Fibroblast of lung (primary cell): ENCODE data around the gene UBE3A. TPM values are rescaled to one million over a fixed set of nuclear protein-coding genes. Genes with fewer than 3 reads are reported as not detected.

Experiments used
- DNase-seq, 2 donors: peaks; one replicate each; pipeline versions ENCODE4 v3.0.0 to v3.0.0-alpha.2; 2010; ENCODE audit warnings: low read depth in 2 of 2
- H2AFZ ChIP-seq: 2 replicates; pipeline ENCODE4 v1.5.1; 2012; ENCODE audit warnings: low read length, control low read depth, inconsistent platforms
- H3K27ac ChIP-seq: 2 replicates; pipeline ENCODE4 v1.5.1; 2011; ENCODE audit warnings: low read length, control low read depth; ENCODE audit not compliant: insufficient read depth
- H3K27me3 ChIP-seq: 2 replicates; pipeline ENCODE4 v1.5.1; 2011; ENCODE audit warnings: mild to moderate bottlenecking, low read length; ENCODE audit not compliant: control insufficient read depth, insufficient read depth
- H3K36me3 ChIP-seq: 2 replicates; pipeline ENCODE4 v1.5.1; 2011; ENCODE audit warnings: low read length; ENCODE audit not compliant: control insufficient read depth, insufficient read depth
- H3K4me1 ChIP-seq: 2 replicates; pipeline ENCODE4 v1.5.1; 2011; ENCODE audit warnings: low read length; ENCODE audit not compliant: control insufficient read depth, insufficient read depth; ENCODE audit errors: extremely low read depth
- H3K4me2 ChIP-seq: 2 replicates; pipeline ENCODE4 v1.5.1; 2011; ENCODE audit warnings: low read length, control low read depth; ENCODE audit not compliant: insufficient read depth; ENCODE audit errors: extremely low read depth
- H3K4me3 ChIP-seq, 4 experiments: fragments of 200-600 bp in 1 of 4; sonication (generic) in 1 of 4; replicated peaks in 1 of 4; 2 replicates each; pipeline ENCODE4 v1.5.1; 2011 to 2016; ENCODE audit warnings: low read length in 4 of 4, low read depth in 3 of 4, mild to moderate bottlenecking in 3 of 4, control low read depth in 2 of 4, inconsistent platforms in 1 of 4, mixed read lengths in 1 of 4; ENCODE audit not compliant: insufficient read depth in 1 of 4; ENCODE audit errors: control extremely low read depth in 1 of 4
- H3K79me2 ChIP-seq: 2 replicates; pipeline ENCODE4 v1.5.1; 2012; ENCODE audit warnings: mild to moderate bottlenecking, low read length, inconsistent platforms; ENCODE audit not compliant: control insufficient read depth, insufficient read depth
- H3K9ac ChIP-seq: 2 replicates; pipeline ENCODE4 v1.5.1; 2011; ENCODE audit warnings: mild to moderate bottlenecking, low read length, control low read depth; ENCODE audit not compliant: insufficient read depth
- H3K9me3 ChIP-seq: 2 replicates; pipeline ENCODE4 v1.5.1; 2012; ENCODE audit warnings: low read depth, low read length; ENCODE audit not compliant: control insufficient read depth, insufficient read depth
- H4K20me1 ChIP-seq: 2 replicates; pipeline ENCODE4 v1.5.1; 2011; ENCODE audit warnings: low read length; ENCODE audit not compliant: control insufficient read depth, insufficient read depth; ENCODE audit errors: extremely low read depth
- EZH2 ChIP-seq: IDR thresholded peaks from 2 replicates; pipeline ENCODE4 v1.5.1; 2012; ENCODE audit warnings: low read length, control low read depth, mild to moderate bottlenecking; ENCODE audit errors: missing control alignments
- polyA plus RNA-seq, 2 donors: library from polyadenylated mRNA; depleted of rRNA in 1 of 2; stranded (reverse) in 1 of 2; unstranded in 1 of 2; fragments of >200 nt; gene quantifications; 2 replicates each; pipeline ENCODE4 v1.2.1, GENCODE V29; 2011 to 2012; ENCODE audit warnings: missing spikeins in 1 of 2
- total RNA-seq: library from RNA; depleted of rRNA; stranded (reverse); fragments of >200 nt; gene quantifications from 2 replicates; pipeline ENCODE4 v1.2.1, GENCODE V29; 2014
- TF ChIP-seq, protein P1 (sequence below), 2 donors: IDR thresholded peaks in 1 of 2; conservative IDR thresholded peaks in 1 of 2; 1 replicate in 1 of 2; 2 replicates in 1 of 2; pipeline ENCODE4 v1.5.1; 2011 to 2012; ENCODE audit warnings: low read length in 2 of 2, control low read depth in 1 of 2, inconsistent platforms in 1 of 2, low read depth in 1 of 2, mild to moderate bottlenecking in 1 of 2

UBE3A gene
- total and polyA plus RNA-seq, 2 donors (not counting 1 experiment from before 2014, with no cell fraction given), result 37.2 to 71.5 TPM

DNA sequence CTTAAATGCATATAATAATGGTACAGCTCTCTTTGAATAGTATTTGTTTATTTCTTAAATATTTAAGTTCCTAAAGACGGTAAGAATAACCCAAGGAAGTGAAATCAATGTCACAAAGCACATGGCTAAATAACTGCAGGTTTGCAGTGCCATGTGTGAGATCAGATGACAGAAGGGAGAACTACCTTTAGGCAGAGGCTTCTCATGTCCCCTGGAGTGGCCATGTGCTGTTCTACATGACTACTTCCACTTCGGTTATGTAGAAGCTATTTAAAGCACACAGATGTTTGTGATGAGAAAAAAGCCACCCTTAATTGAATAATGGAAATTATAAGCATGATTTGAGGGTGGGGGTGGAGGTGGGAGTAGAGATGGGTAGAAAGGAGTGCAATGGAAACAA, 109.1 kb downstream of the UBE3A start:
- no peak overlapping the region for H3K27ac ChIP-seq
- H3K27me3 ChIP-seq, result no peaks in the 10 kb centered on the region
- no peaks in the 10 kb centered on the region for H3K4me1 ChIP-seq
- no peaks in the 10 kb centered on the region for H3K79me2 ChIP-seq
- TF ChIP-seq EZH2, result no peak
- TF ChIP-seq, protein P1, sequence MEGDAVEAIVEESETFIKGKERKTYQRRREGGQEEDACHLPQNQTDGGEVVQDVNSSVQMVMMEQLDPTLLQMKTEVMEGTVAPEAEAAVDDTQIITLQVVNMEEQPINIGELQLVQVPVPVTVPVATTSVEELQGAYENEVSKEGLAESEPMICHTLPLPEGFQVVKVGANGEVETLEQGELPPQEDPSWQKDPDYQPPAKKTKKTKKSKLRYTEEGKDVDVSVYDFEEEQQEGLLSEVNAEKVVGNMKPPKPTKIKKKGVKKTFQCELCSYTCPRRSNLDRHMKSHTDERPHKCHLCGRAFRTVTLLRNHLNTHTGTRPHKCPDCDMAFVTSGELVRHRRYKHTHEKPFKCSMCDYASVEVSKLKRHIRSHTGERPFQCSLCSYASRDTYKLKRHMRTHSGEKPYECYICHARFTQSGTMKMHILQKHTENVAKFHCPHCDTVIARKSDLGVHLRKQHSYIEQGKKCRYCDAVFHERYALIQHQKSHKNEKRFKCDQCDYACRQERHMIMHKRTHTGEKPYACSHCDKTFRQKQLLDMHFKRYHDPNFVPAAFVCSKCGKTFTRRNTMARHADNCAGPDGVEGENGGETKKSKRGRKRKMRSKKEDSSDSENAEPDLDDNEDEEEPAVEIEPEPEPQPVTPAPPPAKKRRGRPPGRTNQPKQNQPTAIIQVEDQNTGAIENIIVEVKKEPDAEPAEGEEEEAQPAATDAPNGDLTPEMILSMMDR (conservative IDR thresholded peaks at IDR 0.05 in 1 of 2, IDR thresholded peaks at IDR 0.05 in 1 of 2; ENCODE audit: low read depth in 1 of 2, low read length in 2 of 2), result no peak
- no peak for DNase-seq
- H4K20me1 ChIP-seq, result no peaks in the 10 kb centered on the region
- no peak overlapping the region for H3K9ac ChIP-seq
- H3K4me3 ChIP-seq, result no peak overlapping the region
- no peaks in the 10 kb centered on the region for H3K9me3 ChIP-seq
- H3K4me2 ChIP-seq, result no peak overlapping the region
- no peak overlapping the region for H2AFZ ChIP-seq
- H3K36me3 ChIP-seq, result no peaks in the 10 kb centered on the region

- H3K4me2 ChIP-seq, result no peak overlapping the region
- H3K27me3 ChIP-seq, result no peaks in the 10 kb centered on the region
- H3K27ac ChIP-seq, result no peak overlapping the region
- H2AFZ ChIP-seq, result no peak overlapping the region
- no peaks in the 10 kb centered on the region for H3K4me1 ChIP-seq
- H3K9me3 ChIP-seq, result no peaks in the 10 kb centered on the region
- no peak for DNase-seq
- no peaks in the 10 kb centered on the region for H3K79me2 ChIP-seq
- H3K4me3 ChIP-seq, result no peak overlapping the region
- TF ChIP-seq EZH2, result no peak
- TF ChIP-seq, protein P1 (conservative IDR thresholded peaks at IDR 0.05 in 1 of 2, IDR thresholded peaks at IDR 0.05 in 1 of 2; ENCODE audit: low read depth in 1 of 2, low read length in 2 of 2), result no peak
- H3K36me3 ChIP-seq, result no peaks in the 10 kb centered on the region
- no peak overlapping the region for H3K9ac ChIP-seq
- H4K20me1 ChIP-seq, result no peaks in the 10 kb centered on the region
Measured at GRCh38 chr15:25327686-25328085, 111.1 kb downstream of the UBE3A start.

GRCh38 chr15:25325187-25325586, 113.6 kb downstream of the UBE3A start:
- DNase-seq, result peak in 1 of 2 donors; percentile 7
- Histone ChIP-seq H4K20me1 (no peaks in the 10 kb centered on the region), H3K27me3 (no peaks in the 10 kb centered on the region), H3K4me3 (no peak overlapping the region), H3K4me1 (no peaks in the 10 kb centered on the region), H3K36me3 (no peaks in the 10 kb centered on the region), H3K9ac (no peak overlapping the region), H3K27ac (no peak overlapping the region), H3K9me3 (no peaks in the 10 kb centered on the region), H2AFZ (no peak overlapping the region), H3K4me2 (no peak overlapping the region), H3K79me2 (no peaks in the 10 kb centered on the region)
- TF ChIP-seq, protein P1 (conservative IDR thresholded peaks at IDR 0.05 in 1 of 2, IDR thresholded peaks at IDR 0.05 in 1 of 2; ENCODE audit: low read depth in 1 of 2, low read length in 2 of 2), result no peak
- TF ChIP-seq EZH2, result no peak
